ENCODE data around the gene SLC29A3.

SLC29A3 gene

GRCh38 chr10:71379118-71379766 is 60.2 kb downstream of the SLC29A3 start:
- DNase-seq (ENCODE audit: insufficient read length, low spot score) = no peak
- no peak for FAIRE-seq
- TF ChIP-seq SPI1 (IDR thresholded peaks at IDR 0.05; ENCODE audit: low read depth, low read length) = no peak
- TF ChIP-seq POU2F2 (IDR thresholded peaks at IDR 0.05; ENCODE audit: low read depth, low read length) = no peak
- no peak for TF ChIP-seq POLR2A (IDR thresholded peaks at IDR 0.05; ENCODE audit: low read depth, low read length)
- TF ChIP-seq TAF1 (IDR thresholded peaks at IDR 0.05; ENCODE audit: low read depth, low read length) = no peak
- no peak for TF ChIP-seq PAX5 (IDR thresholded peaks at IDR 0.05; ENCODE audit: insufficient read depth, low read length, severe bottlenecking)
- no peak for TF ChIP-seq POLR2AphosphoS5 (IDR thresholded peaks at IDR 0.05; ENCODE audit: low read depth, low read length)

- no peak for DNase-seq (ENCODE audit: insufficient read length, low spot score)
- TF ChIP-seq POLR2AphosphoS5 (IDR thresholded peaks at IDR 0.05; ENCODE audit: low read depth, low read length) (no peak), PAX5 (IDR thresholded peaks at IDR 0.05; ENCODE audit: insufficient read depth, low read length, severe bottlenecking) (no peak), POLR2A (IDR thresholded peaks at IDR 0.05; ENCODE audit: low read depth, low read length) (no peak), TAF1 (IDR thresholded peaks at IDR 0.05; ENCODE audit: low read depth, low read length) (no peak), POU2F2 (IDR thresholded peaks at IDR 0.05; ENCODE audit: low read depth, low read length) (no peak), SPI1 (IDR thresholded peaks at IDR 0.05; ENCODE audit: low read depth, low read length) (no peak)
- FAIRE-seq = no peak
Observed at GRCh38 chr10:71380841-71381240, 61.8 kb downstream of the SLC29A3 start.

- FAIRE-seq (no peak), DNase-seq (ENCODE audit: insufficient read length, low spot score) (no peak)
- TF ChIP-seq SPI1 (IDR thresholded peaks at IDR 0.05; ENCODE audit: low read depth, low read length) (no peak), TAF1 (IDR thresholded peaks at IDR 0.05; ENCODE audit: low read depth, low read length) (no peak), PAX5 (IDR thresholded peaks at IDR 0.05; ENCODE audit: insufficient read depth, low read length, severe bottlenecking) (no peak), POU2F2 (IDR thresholded peaks at IDR 0.05; ENCODE audit: low read depth, low read length) (no peak), POLR2AphosphoS5 (IDR thresholded peaks at IDR 0.05; ENCODE audit: low read depth, low read length) (no peak), POLR2A (IDR thresholded peaks at IDR 0.05; ENCODE audit: low read depth, low read length) (no peak)
Observed at GRCh38 chr10:71381611-71382010, 62.6 kb downstream of the SLC29A3 start.

- TF ChIP-seq TAF1 (IDR thresholded peaks at IDR 0.05; ENCODE audit: low read depth, low read length) = no peak
- no peak for TF ChIP-seq PAX5 (IDR thresholded peaks at IDR 0.05; ENCODE audit: insufficient read depth, low read length, severe bottlenecking)
- no peak for TF ChIP-seq POLR2AphosphoS5 (IDR thresholded peaks at IDR 0.05; ENCODE audit: low read depth, low read length)
- TF ChIP-seq POLR2A (IDR thresholded peaks at IDR 0.05; ENCODE audit: low read depth, low read length) = no peak
- TF ChIP-seq SPI1 (IDR thresholded peaks at IDR 0.05; ENCODE audit: low read depth, low read length) = no peak
- no peak for FAIRE-seq
- DNase-seq (ENCODE audit: insufficient read length, low spot score) = no peak
Observed at GRCh38 chr10:71382028-71382427, 63.0 kb downstream of the SLC29A3 start.

GRCh38 chr10:71382757-71383156 is 63.7 kb downstream of the SLC29A3 start:
- FAIRE-seq (no peak), DNase-seq (ENCODE audit: insufficient read length, low spot score) (no peak)
- TF ChIP-seq POLR2AphosphoS5 (IDR thresholded peaks at IDR 0.05; ENCODE audit: low read depth, low read length) (no peak), SPI1 (IDR thresholded peaks at IDR 0.05; ENCODE audit: low read depth, low read length) (no peak), TAF1 (IDR thresholded peaks at IDR 0.05; ENCODE audit: low read depth, low read length) (no peak), POLR2A (IDR thresholded peaks at IDR 0.05; ENCODE audit: low read depth, low read length) (no peak), PAX5 (IDR thresholded peaks at IDR 0.05; ENCODE audit: insufficient read depth, low read length, severe bottlenecking) (no peak), POU2F2 (IDR thresholded peaks at IDR 0.05; ENCODE audit: low read depth, low read length) (no peak)

GRCh38 chr10:71383972-71384687 is 65.1 kb downstream of the SLC29A3 start:
- peak; percentile 67 for FAIRE-seq

GRCh38 chr10:71388171-71388570 is 69.1 kb downstream of the SLC29A3 start:
- no peak for TF ChIP-seq TAF1 (IDR thresholded peaks at IDR 0.05; ENCODE audit: low read depth, low read length)
- no peak for TF ChIP-seq POLR2A (IDR thresholded peaks at IDR 0.05; ENCODE audit: low read depth, low read length)
- TF ChIP-seq PAX5 (IDR thresholded peaks at IDR 0.05; ENCODE audit: insufficient read depth, low read length, severe bottlenecking) = no peak
- TF ChIP-seq POLR2AphosphoS5 (IDR thresholded peaks at IDR 0.05; ENCODE audit: low read depth, low read length) = no peak
- no peak for TF ChIP-seq POU2F2 (IDR thresholded peaks at IDR 0.05; ENCODE audit: low read depth, low read length)
- no peak for TF ChIP-seq SPI1 (IDR thresholded peaks at IDR 0.05; ENCODE audit: low read depth, low read length)
- FAIRE-seq (no peak), DNase-seq (ENCODE audit: insufficient read length, low spot score) (no peak)

More at GRCh38 chr10:71383972-71384687, 65.1 kb downstream of the SLC29A3 start:
- no peak for TF ChIP-seq POLR2AphosphoS5 (IDR thresholded peaks at IDR 0.05; ENCODE audit: low read depth, low read length)
- no peak for TF ChIP-seq POLR2A (IDR thresholded peaks at IDR 0.05; ENCODE audit: low read depth, low read length)
- TF ChIP-seq SPI1 (IDR thresholded peaks at IDR 0.05; ENCODE audit: low read depth, low read length) = no peak
- no peak for TF ChIP-seq TAF1 (IDR thresholded peaks at IDR 0.05; ENCODE audit: low read depth, low read length)
- TF ChIP-seq POU2F2 (IDR thresholded peaks at IDR 0.05; ENCODE audit: low read depth, low read length) = no peak
- no peak for TF ChIP-seq PAX5 (IDR thresholded peaks at IDR 0.05; ENCODE audit: insufficient read depth, low read length, severe bottlenecking)
- DNase-seq (ENCODE audit: insufficient read length, low spot score) = peak; percentile 62

GRCh38 chr10:71388583-71389310 is 69.7 kb downstream of the SLC29A3 start:
- DNase-seq (ENCODE audit: insufficient read length, low spot score) (no peak), FAIRE-seq (no peak)
- TF ChIP-seq POU2F2 (IDR thresholded peaks at IDR 0.05; ENCODE audit: low read depth, low read length) (no peak), PAX5 (IDR thresholded peaks at IDR 0.05; ENCODE audit: insufficient read depth, low read length, severe bottlenecking) (no peak)

GRCh38 chr10:71389768-71390460 is 70.9 kb downstream of the SLC29A3 start:
- TF ChIP-seq POLR2AphosphoS5 (IDR thresholded peaks at IDR 0.05; ENCODE audit: low read depth, low read length) (no peak), POLR2A (IDR thresholded peaks at IDR 0.05; ENCODE audit: low read depth, low read length) (no peak), SPI1 (IDR thresholded peaks at IDR 0.05; ENCODE audit: low read depth, low read length) (no peak), POU2F2 (IDR thresholded peaks at IDR 0.05; ENCODE audit: low read depth, low read length) (no peak), PAX5 (IDR thresholded peaks at IDR 0.05; ENCODE audit: insufficient read depth, low read length, severe bottlenecking) (no peak), TAF1 (IDR thresholded peaks at IDR 0.05; ENCODE audit: low read depth, low read length) (no peak)
- no peak for DNase-seq (ENCODE audit: insufficient read length, low spot score)
- FAIRE-seq = no peak

Measured in GM12891 (cell line).